ENCODE measurements around the gene DNAJC22. TPM values are rescaled to one million over a fixed set of nuclear protein-coding genes. Genes with fewer than 3 reads are reported as not detected.
"Not testable (repeated sequence)": the region's sequence is repeated elsewhere in the genome, so short reads cannot be mapped to it uniquely, and the experiment has no call there.

The DNAJC22 gene
- 10 to 100 TPM in 3 of 4 donors, 1 to 10 TPM in 1; 6.5 to 26.4 (median 17.8) TPM for polyA plus RNA-seq (ENCODE audit: insufficient read length in 4 of 4)

- DNase-seq (ENCODE audit: low read depth in 4 of 4, low spot score in 3 of 4): no peak
Measured at GRCh38 chr12:49346659-49347310, at the start of gene DNAJC22. Gene DNAJC22 (plus strand): TSS chr12:49346888. CDS start chr12:49348873, 1,985 bp downstream.

DNA sequence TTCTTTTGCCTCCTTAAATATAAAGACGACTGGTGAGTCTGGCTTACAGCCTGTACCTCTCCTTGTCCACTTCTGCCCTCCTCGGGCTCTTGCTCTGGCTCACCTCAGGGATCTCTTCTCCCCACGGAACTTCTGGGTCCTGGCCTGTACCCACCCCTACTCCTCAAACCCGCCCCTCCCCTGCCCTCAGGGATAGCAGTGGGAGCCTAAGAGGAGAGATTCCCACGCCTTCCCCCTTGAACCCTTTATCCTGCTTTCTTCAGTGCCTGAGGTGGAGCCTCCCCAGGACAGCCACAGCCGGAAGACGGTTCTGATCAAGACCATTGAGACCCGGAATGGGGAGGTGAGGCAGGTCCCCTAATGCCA lies 49.0 kb upstream of the DNAJC22 start:
- no peak for DNase-seq (ENCODE audit: low read depth in 4 of 4, low spot score in 3 of 4)

DNA sequence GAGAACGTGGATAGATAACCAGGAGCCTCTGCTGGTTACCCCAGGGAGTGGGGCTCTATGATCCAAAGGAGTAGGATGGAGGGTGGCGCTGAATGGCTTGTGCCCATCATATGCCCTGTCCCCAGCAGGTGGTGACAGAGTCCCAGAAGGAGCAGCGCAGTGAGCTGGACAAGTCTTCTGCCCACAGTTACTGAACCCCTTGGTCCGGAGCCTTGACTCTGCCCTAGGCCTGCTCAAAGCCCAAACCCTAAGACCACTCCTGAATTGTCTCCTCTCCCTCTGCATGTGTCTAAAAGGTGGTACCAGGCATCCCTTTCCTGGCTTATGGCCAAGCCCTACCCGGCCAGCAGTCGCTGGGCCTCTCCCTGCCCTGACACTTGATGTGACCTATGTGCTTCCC lies 48.5 kb upstream of the DNAJC22 start:
- no peak for DNase-seq (ENCODE audit: low read depth in 4 of 4, low spot score in 3 of 4)

- DNase-seq (ENCODE audit: low read depth in 4 of 4, low spot score in 3 of 4): no peak
Measured at GRCh38 chr12:49301760-49302159, 44.9 kb upstream of the DNAJC22 start.

DNA sequence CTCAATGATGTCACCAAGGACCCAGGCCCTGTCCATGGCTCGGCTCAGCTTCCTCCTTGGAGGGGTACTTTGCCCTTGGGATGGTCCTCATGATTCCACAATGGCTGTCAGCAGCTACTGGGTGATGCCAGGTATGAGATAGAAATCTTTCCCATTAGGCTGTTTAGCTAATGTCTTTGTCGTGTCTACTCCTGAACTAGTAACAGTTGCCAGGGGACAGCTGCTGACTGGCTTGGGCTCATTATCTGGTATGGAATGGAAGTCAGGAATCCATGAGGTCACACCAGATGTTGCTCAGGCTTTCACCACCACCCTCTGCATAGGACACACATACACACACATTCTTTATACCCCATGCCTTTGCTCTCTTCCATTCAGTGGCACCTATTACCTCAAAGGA lies 42.5 kb upstream of the DNAJC22 start:
- DNase-seq (ENCODE audit: low read depth in 4 of 4, low spot score in 3 of 4): no peak

GRCh38 chr12:49305762-49306510 lies 40.8 kb upstream of the DNAJC22 start:
- no peak for DNase-seq (ENCODE audit: low read depth in 4 of 4, low spot score in 3 of 4)

- DNase-seq (ENCODE audit: low read depth in 4 of 4, low spot score in 3 of 4): no peak
Measured at GRCh38 chr12:49309386-49309785, 37.3 kb upstream of the DNAJC22 start.

DNA sequence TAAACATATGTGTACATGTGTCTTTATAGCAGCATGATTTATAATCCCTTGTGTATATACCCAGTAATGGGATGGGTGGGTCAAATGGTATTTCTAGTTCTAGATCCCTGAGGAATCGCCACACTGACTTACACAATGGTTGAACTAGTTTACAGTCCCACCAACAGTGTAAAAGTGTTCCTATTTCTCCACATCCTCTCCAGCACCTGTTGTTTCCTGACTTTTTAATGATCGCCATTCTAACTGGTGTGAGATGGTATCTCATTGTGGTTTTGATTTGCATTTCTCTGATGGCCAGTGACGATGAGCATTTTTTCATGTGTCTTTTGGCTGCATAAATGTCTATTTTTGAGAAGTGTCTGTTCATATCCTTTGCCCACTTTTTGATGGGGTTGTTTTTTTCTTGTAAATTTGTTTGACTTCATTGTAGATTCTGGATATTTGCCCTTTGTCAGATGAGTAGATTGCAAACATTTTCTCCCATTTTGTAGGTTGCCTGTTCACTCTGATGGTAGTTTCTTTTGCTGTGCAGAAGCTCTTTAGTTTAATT lies 36.2 kb upstream of the DNAJC22 start:
- DNase-seq (ENCODE audit: low read depth in 4 of 4, low spot score in 3 of 4): not testable (repeated sequence)

DNA sequence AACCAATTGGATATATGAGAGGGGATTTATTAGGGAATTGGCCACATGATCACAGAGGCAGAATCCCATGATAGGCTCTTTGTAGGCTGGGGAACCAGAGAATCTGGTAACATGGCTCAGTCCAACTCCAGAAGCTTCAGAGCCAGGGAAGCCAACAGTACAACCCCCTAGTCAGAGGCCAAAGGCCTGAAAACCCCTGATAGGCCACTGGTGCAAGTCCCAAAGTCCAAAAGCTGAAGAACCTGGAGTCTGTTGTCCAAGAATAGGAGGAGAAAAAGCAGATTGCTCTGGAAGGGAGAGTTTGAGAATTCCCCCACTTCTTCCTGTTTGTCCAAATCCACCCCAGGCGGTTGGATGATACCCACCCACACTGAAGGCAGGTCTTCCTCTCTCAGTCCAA lies 31.9 kb upstream of the DNAJC22 start:
- no peak for DNase-seq (ENCODE audit: low read depth in 4 of 4, low spot score in 3 of 4)

- DNase-seq (ENCODE audit: low read depth in 4 of 4, low spot score in 3 of 4): not testable (repeated sequence)
Measured at GRCh38 chr12:49317118-49317517, 29.6 kb upstream of the DNAJC22 start.

- DNase-seq (ENCODE audit: low read depth in 4 of 4, low spot score in 3 of 4): not testable (repeated sequence)
Measured at GRCh38 chr12:49320411-49321103, 26.1 kb upstream of the DNAJC22 start.

DNA sequence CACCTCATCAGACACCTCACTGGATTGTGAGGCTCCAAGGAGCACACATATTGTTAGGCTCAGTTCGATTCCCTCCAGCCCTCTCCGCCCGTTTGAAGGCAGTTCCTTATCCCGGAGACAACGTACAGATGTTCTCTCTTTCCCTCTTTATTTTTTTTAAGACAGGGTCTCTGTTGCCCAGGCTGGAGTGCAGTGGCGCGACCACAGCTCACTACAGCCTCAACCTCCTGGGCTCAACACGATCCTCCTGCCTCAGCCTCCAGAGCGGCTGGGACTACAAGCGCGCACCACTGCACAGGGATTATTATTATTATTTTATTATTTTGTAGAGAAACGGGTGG lies 24.4 kb upstream of the DNAJC22 start:
- no peak for DNase-seq (ENCODE audit: low read depth in 4 of 4, low spot score in 3 of 4)

DNA sequence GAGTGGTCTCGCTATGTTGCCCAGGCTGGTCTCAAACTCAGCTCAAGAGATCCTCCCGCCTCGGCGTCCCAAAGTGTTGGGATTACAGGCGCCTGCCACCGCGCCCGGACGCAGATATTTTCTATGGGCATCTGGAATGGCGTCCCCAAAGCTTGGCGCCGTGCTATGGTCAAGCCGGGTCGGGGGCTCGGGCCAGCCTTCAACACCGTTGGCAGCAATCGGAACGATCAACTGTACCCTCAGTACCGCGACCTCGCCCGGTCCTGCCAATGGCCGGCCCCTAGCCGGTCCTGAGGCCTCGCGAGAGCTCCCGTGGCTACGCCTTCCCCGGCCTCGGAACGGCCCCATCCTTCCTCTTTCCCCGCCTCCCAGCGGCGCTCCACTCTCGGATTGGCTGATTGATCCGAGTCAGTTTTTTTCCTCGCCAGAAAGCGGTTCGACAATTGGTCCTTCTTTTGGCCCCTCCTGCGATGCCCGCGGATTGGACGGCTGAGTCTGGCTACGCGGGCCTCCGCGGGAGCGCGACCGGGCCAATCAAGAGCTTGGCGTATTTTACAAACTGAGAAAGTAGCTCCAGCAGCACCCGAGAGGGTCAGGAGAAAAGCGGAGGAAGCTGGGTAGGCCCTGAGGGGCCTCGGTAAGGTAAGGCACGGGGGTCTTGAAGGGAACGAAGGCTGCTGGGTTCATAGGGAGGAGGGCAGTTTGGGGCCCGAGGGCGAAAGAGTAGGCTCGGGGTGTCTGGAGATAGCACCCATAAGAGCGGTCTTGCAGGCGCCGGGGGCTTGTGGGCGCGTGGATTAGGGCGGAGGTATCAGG lies 23.8 kb upstream of the DNAJC22 start, which contains the start of gene TROAP:
Gene TROAP (plus strand): TSS at position 548 of the 816 bp plus-strand sequence. CDS start 354 bp downstream, outside the sequence.
- peak; percentile 91 to 98 (median 98) for DNase-seq (ENCODE audit: low read depth in 4 of 4, low spot score in 3 of 4)

DNA sequence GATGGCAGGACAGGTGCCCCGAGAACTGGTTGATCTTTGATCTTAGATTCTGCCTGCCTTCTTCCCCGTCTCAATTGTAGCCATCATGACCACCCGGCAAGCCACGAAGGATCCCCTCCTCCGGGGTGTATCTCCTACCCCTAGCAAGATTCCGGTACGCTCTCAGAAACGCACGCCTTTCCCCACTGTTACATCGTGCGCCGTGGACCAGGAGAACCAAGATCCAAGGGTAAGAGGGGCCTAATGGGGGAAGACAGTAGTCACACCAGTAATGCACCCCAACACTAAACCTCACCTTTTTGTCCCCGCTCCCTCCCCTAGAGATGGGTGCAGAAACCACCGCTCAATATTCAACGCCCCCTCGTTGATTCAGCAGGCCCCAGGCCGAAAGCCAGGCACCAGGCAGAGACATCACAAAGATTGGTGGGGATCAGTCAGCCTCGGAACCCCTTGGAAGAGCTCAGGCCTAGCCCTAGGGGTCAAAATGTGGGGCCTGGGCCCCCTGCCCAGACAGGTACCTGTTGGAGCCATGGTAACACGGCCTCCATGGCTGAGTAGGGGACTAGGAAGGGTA lies 23.1 kb upstream of the DNAJC22 start:
- DNase-seq (ENCODE audit: low read depth in 4 of 4, low spot score in 3 of 4): no peak

GRCh38 chr12:49325606-49326005 lies 21.1 kb upstream of the DNAJC22 start:
- DNase-seq (ENCODE audit: low read depth in 4 of 4, low spot score in 3 of 4): no peak

DNA sequence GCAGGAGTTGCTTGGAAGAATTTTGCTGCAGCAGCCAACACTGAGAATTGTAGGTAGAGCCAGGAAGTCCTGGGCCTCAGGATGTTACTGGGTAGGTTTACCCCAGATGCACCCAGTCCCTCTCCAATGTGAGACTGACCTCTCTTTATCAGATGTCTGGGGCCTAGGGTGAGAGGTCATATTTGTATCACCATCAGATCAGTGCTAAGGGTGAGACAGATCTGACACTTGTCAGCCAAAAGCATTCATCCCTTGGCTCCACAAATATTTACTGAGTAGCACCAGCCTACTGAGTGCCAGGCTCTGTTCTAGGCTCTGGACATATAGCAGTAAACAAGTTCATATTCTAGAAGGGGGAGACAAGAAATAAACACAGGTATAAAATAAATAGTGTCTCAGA lies 19.3 kb upstream of the DNAJC22 start:
- no peak for DNase-seq (ENCODE audit: low read depth in 4 of 4, low spot score in 3 of 4)

GRCh38 chr12:49327887-49328286 lies 18.8 kb upstream of the DNAJC22 start:
- no peak for DNase-seq (ENCODE audit: low read depth in 4 of 4, low spot score in 3 of 4)

DNA sequence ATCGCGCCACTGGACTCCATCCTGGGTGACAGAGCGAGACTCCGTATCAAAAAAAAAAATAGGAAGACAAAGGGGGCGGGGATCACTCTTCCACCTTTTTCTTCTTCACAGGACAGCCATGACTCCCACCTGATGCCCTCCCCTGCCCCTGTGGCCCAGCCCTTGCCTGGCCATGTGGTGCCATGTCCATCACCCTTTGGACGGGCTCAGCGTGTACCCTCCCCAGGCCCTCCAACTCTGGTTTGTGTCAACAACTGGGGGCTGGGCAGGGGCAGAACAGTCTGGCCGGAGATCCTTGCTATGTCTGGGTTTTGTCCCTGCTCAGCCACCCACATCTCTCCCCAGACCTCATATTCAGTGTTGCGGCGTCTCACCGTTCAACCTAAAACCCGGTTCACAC lies 17.9 kb upstream of the DNAJC22 start:
- no peak for DNase-seq (ENCODE audit: low read depth in 4 of 4, low spot score in 3 of 4)

DNA sequence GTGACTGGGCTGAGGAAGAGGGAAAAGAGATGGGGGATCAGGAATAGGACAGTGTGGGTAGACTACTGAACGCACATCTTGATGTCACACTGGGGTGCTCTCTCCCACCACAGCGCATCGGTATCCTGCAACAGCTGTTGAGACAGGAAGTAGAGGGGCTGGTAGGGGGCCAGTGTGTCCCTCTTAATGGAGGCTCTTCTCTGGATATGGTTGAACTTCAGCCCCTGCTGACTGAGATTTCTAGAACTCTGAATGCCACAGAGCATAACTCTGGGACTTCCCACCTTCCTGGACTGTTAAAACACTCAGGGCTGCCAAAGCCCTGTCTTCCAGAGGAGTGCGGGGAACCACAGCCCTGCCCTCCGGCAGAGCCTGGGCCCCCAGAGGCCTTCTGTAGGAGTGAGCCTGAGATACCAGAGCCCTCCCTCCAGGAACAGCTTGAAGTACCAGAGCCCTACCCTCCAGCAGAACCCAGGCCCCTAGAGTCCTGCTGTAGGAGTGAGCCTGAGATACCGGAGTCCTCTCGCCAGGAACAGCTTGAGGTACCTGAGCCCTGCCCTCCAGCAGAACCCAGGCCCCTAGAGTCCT lies 16.6 kb upstream of the DNAJC22 start:
- DNase-seq (ENCODE audit: low read depth in 4 of 4, low spot score in 3 of 4): no peak
